H9 (cell line): ENCODE data around the gene CD79B. TPM values are rescaled to one million over a fixed set of nuclear protein-coding genes. Genes with fewer than 3 reads are reported as not detected.

Source experiments
- DNase-seq: peaks from one replicate; pipeline ENCODE4 v3.0.0-alpha.2; 2017
- H2AFZ ChIP-seq: one replicate; pipeline ENCODE4 v1.6.1; 2013; ENCODE audit warnings: mild to moderate bottlenecking, low read length, control low read depth, moderate library complexity
- H2AK5ac ChIP-seq: 2 replicates; pipeline ENCODE4 v1.6.1; 2013; ENCODE audit warnings: low read length, control low read depth, mixed read lengths; ENCODE audit not compliant: insufficient read length
- H2BK120ac ChIP-seq: one replicate; pipeline ENCODE4 v1.6.1; 2013; ENCODE audit warnings: low read depth, mild to moderate bottlenecking, low read length, control low read depth, inconsistent platforms; ENCODE audit not compliant: poor library complexity, severe bottlenecking
- H2BK12ac ChIP-seq: 2 replicates; pipeline ENCODE4 v1.6.1; 2013; ENCODE audit warnings: low read length, control low read depth, mixed read lengths, low read depth; ENCODE audit not compliant: insufficient read length
- H2BK15ac ChIP-seq: 2 replicates; pipeline ENCODE4 v1.6.1; 2013; ENCODE audit warnings: low read depth, low read length, control low read depth
- H2BK20ac ChIP-seq: one replicate; pipeline ENCODE4 v1.6.1; 2013; ENCODE audit warnings: low read depth, mild to moderate bottlenecking, low read length, control low read depth, inconsistent platforms; ENCODE audit not compliant: poor library complexity, severe bottlenecking
- H2BK5ac ChIP-seq: 2 replicates; pipeline ENCODE4 v1.6.1; 2013; ENCODE audit warnings: low read length, control low read depth, mixed read lengths; ENCODE audit not compliant: insufficient read length
- H3K14ac ChIP-seq: 2 replicates; pipeline ENCODE4 v1.6.1; 2013; ENCODE audit warnings: low read length, control low read depth; ENCODE audit not compliant: insufficient read depth
- H3K18ac ChIP-seq: 2 replicates; pipeline ENCODE4 v1.6.1; 2013; ENCODE audit warnings: low read depth, mild to moderate bottlenecking, mixed read lengths, low read length, control low read depth; ENCODE audit not compliant: insufficient read length
- H3K23ac ChIP-seq: 2 replicates; pipeline ENCODE4 v1.6.1; 2013; ENCODE audit warnings: low read length, control low read depth, mixed read lengths, low read depth; ENCODE audit not compliant: insufficient read length
- H3K23me2 ChIP-seq: 2 replicates; pipeline ENCODE4 v1.6.1; 2013; ENCODE audit warnings: low read depth, mild to moderate bottlenecking, mixed read lengths, low read length, control low read depth; ENCODE audit not compliant: insufficient read length, poor library complexity, severe bottlenecking
- H3K27ac ChIP-seq: 2 replicates; pipeline ENCODE4 v1.5.1; 2013; ENCODE audit warnings: low read length, control low read depth, mixed read lengths, low read depth; ENCODE audit not compliant: insufficient read length
- H3K27me3 ChIP-seq: 2 replicates; pipeline ENCODE4 v1.6.1; 2013; ENCODE audit warnings: low read length, control low read depth, inconsistent platforms; ENCODE audit not compliant: insufficient read depth
- H3K4ac ChIP-seq: 2 replicates; pipeline ENCODE4 v1.6.1; 2013; ENCODE audit warnings: low read depth, mild to moderate bottlenecking, control low read depth, inconsistent platforms, low read length, moderate library complexity
- H3K4me1 ChIP-seq: 2 replicates; pipeline ENCODE4 v1.6.1; 2013; ENCODE audit warnings: low read length, control low read depth, inconsistent platforms; ENCODE audit not compliant: insufficient read depth
- H3K4me2 ChIP-seq: 2 replicates; pipeline ENCODE4 v1.6.1; 2013; ENCODE audit warnings: low read length, control low read depth, mixed read lengths; ENCODE audit not compliant: insufficient read length, insufficient read depth
- H3K56ac ChIP-seq: 2 replicates; pipeline ENCODE4 v1.6.1; 2013; ENCODE audit warnings: low read depth, mild to moderate bottlenecking, mixed read lengths, low read length, control low read depth; ENCODE audit not compliant: insufficient read length
- H3K79me1 ChIP-seq: 2 replicates; pipeline ENCODE4 v1.6.1; 2013; ENCODE audit warnings: low read depth, mild to moderate bottlenecking, moderate library complexity, low read length, control low read depth, inconsistent platforms; ENCODE audit not compliant: insufficient read depth, poor library complexity, severe bottlenecking
- H3K79me2 ChIP-seq: 2 replicates; pipeline ENCODE4 v1.6.1; 2013; ENCODE audit warnings: low read length, control low read depth, inconsistent platforms; ENCODE audit not compliant: insufficient read depth
- H3K9ac ChIP-seq: 2 replicates; pipeline ENCODE4 v1.6.1; 2013; ENCODE audit warnings: low read length, control low read depth, mixed read lengths; ENCODE audit not compliant: insufficient read length; ENCODE audit errors: extremely low read depth
- H3K9me3 ChIP-seq: one replicate; pipeline ENCODE4 v1.6.1; 2013; ENCODE audit warnings: low read depth, low read length, inconsistent platforms; ENCODE audit not compliant: control insufficient read depth
- H3T11ph ChIP-seq: one replicate; pipeline ENCODE4 v1.6.1; 2013; ENCODE audit warnings: mild to moderate bottlenecking, low read length, control low read depth, inconsistent platforms
- H4K20me1 ChIP-seq: one replicate; pipeline ENCODE4 v1.6.1; 2013; ENCODE audit not compliant: control insufficient read depth, insufficient read length, insufficient read depth
- H4K5ac ChIP-seq: 2 replicates; pipeline ENCODE4 v1.6.1; 2013; ENCODE audit warnings: low read depth, mild to moderate bottlenecking, mixed read lengths, low read length, control low read depth; ENCODE audit not compliant: insufficient read length
- H4K8ac ChIP-seq: replicated peaks from 2 replicates; pipeline ENCODE4 v1.6.1; 2013; ENCODE audit warnings: low read length, control low read depth, mixed read lengths, low read depth; ENCODE audit not compliant: insufficient read length
- H4K91ac ChIP-seq: 2 replicates; pipeline ENCODE4 v1.6.1; 2013; ENCODE audit warnings: low read depth, mild to moderate bottlenecking, moderate library complexity, mixed read lengths, low read length, control low read depth; ENCODE audit not compliant: insufficient read length
- H3K27ac Mint-ChIP-seq, 3 experiments: 2 replicates in 2 of 3; 3 replicates in 1 of 3; pipeline ENCODE4 v1.8.0; 2020 to 2021; ENCODE audit warnings: mixed read lengths in 3 of 3, mild to moderate bottlenecking in 1 of 3, moderate library complexity in 1 of 3
- H3K27me3 Mint-ChIP-seq: 2 replicates; pipeline ENCODE4 v1.8.0; 2021; ENCODE audit warnings: low read depth, mild to moderate bottlenecking, moderate library complexity, mixed read lengths
- H3K36me3 Mint-ChIP-seq, 3 experiments: 2 replicates in 2 of 3; 3 replicates in 1 of 3; pipeline ENCODE4 v1.8.0; 2020 to 2021; ENCODE audit warnings: low read depth in 3 of 3, mixed read lengths in 3 of 3; ENCODE audit not compliant: insufficient read depth in 1 of 3
- H3K4me1 Mint-ChIP-seq, 2 experiments: 2 replicates each; pipeline ENCODE4 v1.8.0; 2020; ENCODE audit warnings: mixed read lengths in 2 of 2
- H3K4me3 Mint-ChIP-seq, 2 experiments: 2 replicates in 1 of 2; 3 replicates in 1 of 2; pipeline ENCODE4 v1.8.0; 2020 to 2021; ENCODE audit warnings: mild to moderate bottlenecking in 2 of 2, mixed read lengths in 2 of 2, moderate library complexity in 1 of 2
- H3K9me3 Mint-ChIP-seq, 2 experiments: 2 replicates in 1 of 2; 3 replicates in 1 of 2; pipeline ENCODE4 v1.8.0; 2020; ENCODE audit warnings: mild to moderate bottlenecking in 2 of 2, mixed read lengths in 2 of 2, moderate library complexity in 1 of 2
- CTCF ChIP-seq: fragments of 200-600 bp; sonication (generic); conservative IDR thresholded peaks from 3 replicates; pipeline ENCODE4 v1.8.0; 2021; ENCODE audit warnings: antibody characterized with exemption, mild to moderate bottlenecking
- WGBS: extraction: QIAGEN DNeasy Blood & Tissue Kit; methylation state at CpG from one replicate; pipeline ENCODE4 v1.1.7; 2013; ENCODE audit warnings: missing lambda C conversion rate, low lambda C conversion rate, mixed read lengths; ENCODE audit not compliant: insufficient read length; ENCODE audit errors: extremely low coverage; 5-methylcytosine and 5-hydroxymethylcytosine counted together
- total RNA-seq: library from RNA; stranded (reverse); gene quantifications from 2 replicates; pipeline ENCODE4 v1.2.1, GENCODE V29; 2021

CD79B gene
- total RNA-seq, 1 experiment from 2014 or later = 0.96 TPM

GRCh38 chr17:63941751-63942150, 9.6 kb upstream of the CD79B start:
- Mint-ChIP-seq H3K27ac (no peak overlapping the region), H3K9me3 (no peaks in the 10 kb centered on the region), H3K36me3 (peaks cover 9 to 26% (median 11%) of the 10 kb centered on the region in 3 experiments; a peak in 6 of 7 replicates), H3K4me3 (no peak overlapping the region), H3K27me3 (peaks cover 3% of the 10 kb centered on the region), H3K4me1 (peaks cover 8 to 23% of the 10 kb centered on the region in 2 experiments)
- Histone ChIP-seq H2AFZ (no peak overlapping the region), H3K9ac (no peak overlapping the region), H3K4ac (no peak overlapping the region), H2BK12ac (no peak overlapping the region), H3K14ac (no peak overlapping the region), H3K4me1 (no peaks in the 10 kb centered on the region), H3K27me3 (no peaks in the 10 kb centered on the region), H2BK15ac (no peak overlapping the region), H4K20me1 (no peaks in the 10 kb centered on the region), H2BK20ac (no peak overlapping the region), H2BK120ac (no peak overlapping the region), H4K5ac (no peak overlapping the region), H3K27ac (no peak overlapping the region), H3K56ac (no peak overlapping the region), H2AK5ac (no peak overlapping the region), H3K79me2 (no peaks in the 10 kb centered on the region), H3T11ph (no peak overlapping the region), H3K18ac (no peak overlapping the region), H2BK5ac (no peak overlapping the region), H3K4me2 (no peak overlapping the region), H4K91ac (no peak overlapping the region), H3K23ac (no peak overlapping the region), H4K8ac (no peak overlapping the region), H3K9me3 (no peaks in the 10 kb centered on the region), H3K79me1 (no peaks in the 10 kb centered on the region), H3K23me2 (no peaks in the 10 kb centered on the region)
- no peak for DNase-seq
- no CpG with 5 or more reads among the region's 23 CpGs for WGBS
- no peak for TF ChIP-seq CTCF
